Dedifferentiated amniotic fluid mesenchymal stem cell (primary cell): Measurements from ENCODE around the gene ERICH6.

ENCODE experiments used
- DNase-seq: peaks from one replicate; pipeline ENCODE4 v3.0.0-alpha.2; 2016; ENCODE audit errors: extremely low spot score

ERICH6 gene

DNA sequence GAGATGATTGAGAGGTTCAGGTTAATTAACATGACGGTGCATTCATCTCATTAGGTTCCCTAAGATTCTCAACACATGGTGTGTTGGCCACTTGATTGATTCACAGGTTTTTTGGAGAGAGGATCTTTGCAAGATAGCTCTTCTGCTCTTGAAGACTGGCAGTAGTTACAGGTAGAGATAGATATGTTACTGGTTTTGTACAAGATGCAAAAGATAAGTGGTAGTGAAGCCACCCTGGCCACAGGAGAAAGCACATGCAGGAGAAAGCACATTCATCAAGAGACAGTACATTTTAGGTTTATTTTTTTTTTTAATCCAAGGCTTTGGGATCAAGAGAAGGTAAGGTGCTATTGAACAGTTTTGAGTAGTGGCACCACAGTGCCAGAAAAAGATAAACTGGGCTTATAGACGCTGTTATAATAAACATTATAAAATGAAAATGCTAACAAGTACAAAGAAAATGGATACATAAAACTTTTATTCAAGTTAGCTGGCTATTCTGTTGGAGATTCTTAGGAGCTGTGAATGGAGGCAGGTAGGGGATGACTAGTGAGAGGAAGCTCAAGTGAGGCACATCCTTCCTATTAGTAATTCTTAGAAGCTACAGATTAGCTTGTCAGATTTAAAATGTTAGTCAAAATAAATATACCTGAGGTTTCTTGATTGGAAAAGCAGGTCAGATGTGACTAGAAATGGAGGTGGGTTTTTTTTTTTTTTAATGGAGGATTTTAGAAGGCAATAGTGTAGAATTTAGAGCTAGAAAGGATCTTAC, 89.8 kb downstream of the ERICH6 start:
- no peak for DNase-seq

DNA sequence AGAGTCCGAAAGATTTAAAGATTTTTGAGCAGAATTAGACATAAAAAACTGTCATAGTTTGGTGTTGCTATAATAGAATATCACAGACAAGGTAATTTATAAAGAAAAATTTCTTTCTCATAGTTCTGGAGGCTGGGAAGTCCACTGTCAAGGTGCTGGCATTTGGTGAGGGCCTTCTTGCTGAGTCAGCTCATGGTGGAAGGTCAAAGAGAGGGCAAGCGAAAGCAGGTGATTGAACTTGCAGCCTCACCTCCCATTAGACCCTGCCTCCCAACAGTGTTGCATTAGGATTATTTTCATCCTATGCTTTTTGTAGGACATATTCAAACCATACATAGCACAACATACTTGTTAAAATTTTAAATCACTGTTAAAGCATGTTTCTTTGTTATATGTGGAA, 90.7 kb downstream of the ERICH6 start:
- no peak for DNase-seq

DNA sequence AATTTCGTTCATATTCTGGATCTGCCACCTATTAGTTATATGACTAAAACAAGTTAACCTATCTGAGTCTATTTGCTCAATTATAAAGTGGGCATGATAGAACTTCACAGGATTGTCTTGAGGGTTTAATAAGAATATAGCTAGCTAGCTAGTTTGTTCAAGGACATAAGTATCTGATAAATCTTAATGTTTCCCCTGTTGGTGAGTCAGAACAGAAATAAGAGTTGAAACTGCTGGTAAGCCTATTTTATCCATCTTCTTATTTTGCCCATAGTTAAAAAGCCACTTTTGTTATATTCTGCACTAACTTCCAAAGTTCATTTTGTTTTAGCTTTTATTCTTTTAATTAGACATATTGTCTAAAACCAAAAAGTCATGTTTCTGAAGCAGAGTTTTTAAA, 91.2 kb downstream of the ERICH6 start:
- DNase-seq: no peak

DNA sequence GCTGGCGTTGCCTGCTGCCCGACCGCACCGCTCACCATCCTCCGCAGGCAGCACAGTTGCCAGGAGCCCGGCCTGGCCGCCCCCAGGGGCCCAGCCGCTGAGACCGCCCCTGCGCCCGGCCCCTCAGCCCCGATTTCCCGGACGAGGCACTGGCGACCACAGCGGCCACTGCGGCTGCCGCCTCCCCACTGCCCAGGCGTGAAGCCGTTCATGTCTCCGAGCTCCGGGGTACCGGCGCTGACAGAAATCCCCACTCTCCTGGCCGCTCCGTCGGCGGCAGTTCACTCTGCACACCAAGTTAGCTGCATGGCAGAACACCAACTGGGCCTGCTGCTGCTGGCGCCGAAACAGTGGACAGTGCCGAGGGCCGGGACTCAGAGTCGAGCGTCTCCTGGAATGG, 92.1 kb downstream of the ERICH6 start:
- DNase-seq: no peak

DNA sequence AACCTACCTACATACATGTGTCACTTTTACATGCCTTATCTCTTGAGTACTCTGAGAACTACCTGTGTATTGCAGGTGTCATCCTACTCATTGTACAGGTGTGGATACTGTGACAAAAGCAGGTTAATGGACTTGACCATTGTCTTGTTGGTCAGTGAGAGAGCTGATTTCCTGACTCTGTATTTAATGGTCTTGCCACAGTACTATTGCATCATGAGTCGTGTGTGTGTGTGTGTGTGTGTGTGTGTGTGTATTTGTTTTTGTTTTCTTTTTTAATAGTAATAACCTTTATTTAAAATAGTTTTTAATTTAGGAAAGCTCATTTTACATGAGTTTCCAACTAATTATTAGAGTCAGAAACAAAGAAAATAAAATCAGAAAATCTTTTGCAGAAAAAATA, 92.9 kb downstream of the ERICH6 start:
- DNase-seq: no peak

DNA sequence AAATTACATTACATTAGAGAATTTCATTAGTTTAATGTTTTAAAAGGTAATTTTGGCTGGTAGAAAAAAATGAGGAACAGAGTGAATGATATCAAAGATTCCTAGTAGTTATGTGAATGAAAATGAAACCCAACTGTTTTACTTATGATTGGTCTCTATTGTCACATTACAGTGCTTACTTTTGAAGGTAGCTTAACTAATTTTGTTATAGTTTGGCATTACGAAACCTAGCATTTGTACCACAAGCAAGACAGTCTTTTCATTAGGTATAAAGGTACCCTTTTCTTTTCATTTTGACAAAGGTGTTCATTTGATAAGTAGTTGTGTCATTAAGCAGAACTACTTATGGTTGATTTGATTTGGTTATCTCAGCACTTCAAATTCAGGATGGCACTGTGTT, 93.7 kb downstream of the ERICH6 start:
- DNase-seq: no peak
